NCI-H1436 treated with DMSO at 0.1 percent for 48 hours (cell line): Measurements from ENCODE around the gene ERICH6B.

Experiments used
- DNase-seq: peaks from one replicate; lab custom pipeline; 2025; lab: John Stamatoyannopoulos, UW

The ERICH6B gene

DNA sequence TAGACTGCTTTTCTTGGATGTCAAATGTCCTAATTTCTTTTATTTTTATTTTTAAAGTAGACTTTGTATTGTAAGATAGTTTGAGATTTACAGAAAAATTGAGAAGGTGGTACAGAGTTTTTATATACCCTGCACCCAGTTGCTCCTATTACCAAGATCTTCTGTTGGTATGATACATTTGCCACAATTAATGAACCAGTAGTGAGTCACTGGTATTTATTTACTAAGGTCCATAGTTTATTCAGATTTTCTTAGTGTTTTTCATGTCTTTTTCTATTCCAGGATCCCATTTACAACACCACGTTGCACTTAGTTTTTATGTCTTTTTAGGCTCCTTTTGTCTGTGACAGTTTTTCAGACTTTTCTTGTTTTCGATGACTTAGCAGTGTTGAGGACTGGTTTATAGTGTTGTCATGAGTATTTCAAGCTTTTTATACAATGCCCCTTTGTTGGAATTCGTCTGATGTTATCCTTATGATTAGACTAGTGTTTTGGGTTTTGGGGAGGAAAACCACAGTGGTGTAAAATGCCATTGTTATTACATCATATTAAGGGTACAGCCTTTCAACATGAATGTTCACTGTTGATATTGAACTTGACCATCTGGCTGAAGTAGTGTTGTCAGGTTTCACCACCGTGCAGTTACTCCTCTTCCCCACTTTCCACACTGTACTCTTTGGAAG is 114.9 kb downstream of the ERICH6B start:
- DNase-seq: no peak

DNA sequence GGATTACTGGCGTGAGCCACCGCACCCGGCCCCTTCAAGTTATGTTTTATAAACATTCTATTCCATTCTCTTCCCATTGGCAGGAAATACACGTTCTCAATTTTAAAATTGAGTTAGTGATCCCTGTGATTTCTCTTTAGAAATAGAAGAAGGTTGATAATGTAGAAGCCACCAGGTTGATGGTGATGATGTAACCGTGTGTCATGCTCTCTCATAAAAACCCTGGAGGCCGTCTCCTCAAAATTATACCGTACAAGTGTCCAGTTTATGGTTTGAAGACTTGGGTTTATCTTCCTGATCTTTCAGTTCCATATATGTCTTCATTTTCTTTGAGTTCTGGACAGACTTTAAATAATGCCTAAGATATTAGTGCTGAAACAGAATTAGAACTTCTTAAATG is 118.6 kb downstream of the ERICH6B start:
- DNase-seq: no peak

GRCh38 chr13:45492538-45492937 is 123.0 kb downstream of the ERICH6B start:
- no peak for DNase-seq
